IPS-18c (cell line): ENCODE data around the gene KIF13A.
"Not testable (repeated sequence)": the region's sequence is repeated elsewhere in the genome, so short reads cannot be mapped to it uniquely, and the experiment has no call there.

Experiments
- H3K4me3 ChIP-seq: 2 replicates; pipeline ENCODE4 v1.7.0; 2013; ENCODE audit warnings: low read depth, mild to moderate bottlenecking, low read length, moderate library complexity; ENCODE audit not compliant: insufficient read depth
- H3K9me3 ChIP-seq: one replicate; pipeline ENCODE4 v1.6.1; 2013; ENCODE audit warnings: mild to moderate bottlenecking, low read length, moderate library complexity; ENCODE audit not compliant: control insufficient read depth, insufficient read depth

KIF13A gene

DNA sequence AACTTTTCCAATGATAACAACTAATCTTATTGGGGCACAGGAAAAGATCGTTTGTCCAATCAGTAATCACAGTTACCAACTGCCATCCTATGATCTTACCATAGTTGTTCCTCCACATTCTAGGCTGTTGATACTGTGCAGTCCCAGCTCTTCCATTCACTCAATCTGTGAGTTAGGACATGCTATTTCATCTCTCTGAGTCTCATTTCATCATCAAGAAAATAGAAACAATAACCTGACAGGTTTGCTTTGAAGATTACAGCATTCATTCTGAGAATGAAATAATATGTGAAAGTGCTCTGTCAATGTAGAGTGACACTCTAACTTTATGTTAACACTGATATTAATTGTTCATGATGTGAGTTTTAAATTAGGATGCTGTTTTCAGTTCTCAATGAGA is 89.8 kb downstream of the KIF13A start:
- Histone ChIP-seq H3K4me3 (no peak overlapping the region), H3K9me3 (peaks cover 6% of the 10 kb centered on the region)

DNA sequence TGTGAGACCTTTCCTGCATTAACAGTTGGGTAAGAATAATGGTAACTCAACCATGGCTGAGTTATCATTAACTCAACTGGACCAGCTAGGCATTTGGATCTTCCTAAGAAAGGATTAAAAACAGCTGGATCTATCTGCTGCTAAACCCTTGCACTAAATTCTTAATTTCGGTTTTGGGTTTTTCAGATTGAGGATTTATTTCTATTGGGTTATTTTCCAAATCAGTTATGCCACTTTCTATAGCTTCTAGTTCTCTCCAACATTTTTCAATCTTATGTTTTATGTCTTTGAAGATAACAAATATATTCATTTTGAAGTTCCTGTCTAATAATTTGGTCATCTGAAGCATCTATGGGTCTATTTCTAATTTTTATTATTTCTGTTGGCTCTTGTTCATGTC is 92.5 kb downstream of the KIF13A start:
- Histone ChIP-seq H3K4me3 (no peak overlapping the region), H3K9me3 (peaks cover 6% of the 10 kb centered on the region)

GRCh38 chr6:17894191-17894590 is 93.2 kb downstream of the KIF13A start:
- Histone ChIP-seq H3K9me3 (peaks cover 6% of the 10 kb centered on the region), H3K4me3 (no peak overlapping the region)

DNA sequence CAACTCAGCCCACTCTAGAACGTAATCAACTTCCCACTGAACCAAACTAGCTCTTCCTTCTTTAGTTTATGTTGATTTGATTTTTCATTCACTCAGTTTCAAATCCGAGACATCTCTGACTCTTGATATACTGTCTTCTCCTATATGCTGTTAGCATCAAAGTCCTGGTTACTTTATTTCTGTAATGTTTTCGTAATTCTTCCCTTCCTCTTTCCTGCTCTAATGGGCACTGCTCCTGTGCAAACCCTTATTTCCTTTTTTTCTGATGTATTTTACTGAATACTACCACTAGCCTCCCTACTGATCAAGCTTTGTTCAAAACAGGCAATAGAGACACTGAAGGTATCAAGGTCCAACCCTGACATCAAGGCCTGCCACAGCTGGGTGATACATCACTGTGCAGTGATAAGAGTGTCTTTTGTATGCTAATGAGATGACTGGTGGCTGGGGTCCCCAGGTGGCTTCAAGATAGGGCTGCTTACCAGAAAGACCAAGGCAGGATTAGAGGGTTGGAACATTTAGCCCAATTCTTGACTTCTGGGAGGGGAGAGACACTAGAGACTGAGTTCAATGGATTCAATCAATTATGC is 95.2 kb downstream of the KIF13A start:
- H3K9me3 ChIP-seq = peaks cover 6% of the 10 kb centered on the region

DNA sequence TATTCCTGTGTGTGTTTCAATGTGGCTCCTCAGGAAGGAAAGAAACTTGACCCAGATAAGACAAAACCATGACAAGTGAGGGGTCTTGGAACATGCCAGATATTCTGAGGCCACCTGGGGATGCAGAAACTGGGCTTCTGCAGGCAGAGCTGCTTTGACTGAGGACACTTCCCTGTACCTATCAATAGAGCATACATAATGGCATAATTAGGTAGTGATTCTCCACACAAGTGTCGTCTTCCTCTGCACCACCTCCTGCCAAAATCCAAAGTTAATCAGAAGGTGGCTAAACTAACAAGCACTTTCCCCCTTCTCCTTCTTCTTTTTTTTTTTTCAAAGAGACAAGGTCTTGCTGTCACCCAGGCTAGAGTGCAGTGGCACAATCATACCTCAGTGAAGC is 97.1 kb downstream of the KIF13A start:
- H3K4me3 ChIP-seq = no peak overlapping the region
- peaks cover 3% of the 10 kb centered on the region for H3K9me3 ChIP-seq

More for the DNA sequence above, 95.2 kb downstream of the KIF13A start:
- H3K4me3 ChIP-seq = no peak overlapping the region

DNA sequence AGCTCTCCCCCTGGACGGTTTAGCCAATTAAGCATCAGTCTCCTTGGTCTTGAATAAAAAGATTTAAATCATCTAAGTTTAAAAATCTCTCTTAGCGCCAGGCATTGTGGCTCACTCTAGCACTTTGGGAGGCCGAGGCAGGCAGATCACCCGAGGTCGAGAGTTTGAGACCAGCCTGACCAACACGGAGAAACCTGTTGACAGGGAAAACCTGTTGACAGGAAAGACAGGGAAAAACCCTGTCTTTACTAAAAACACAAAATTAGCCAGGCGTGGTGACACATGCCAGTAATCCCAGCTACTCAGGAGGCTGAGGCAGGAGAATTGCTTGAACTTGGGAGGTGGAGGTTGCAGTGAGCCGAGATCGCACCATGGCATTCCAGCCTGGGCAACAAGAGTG is 97.7 kb downstream of the KIF13A start:
- H3K4me3 ChIP-seq, H3K9me3 ChIP-seq: not testable (repeated sequence)

- no peak overlapping the region for H3K4me3 ChIP-seq
- no peaks in the 10 kb centered on the region for H3K9me3 ChIP-seq
These were observed 100.5 kb downstream of the KIF13A start for GRCh38 chr6:17886891-17887290.

DNA sequence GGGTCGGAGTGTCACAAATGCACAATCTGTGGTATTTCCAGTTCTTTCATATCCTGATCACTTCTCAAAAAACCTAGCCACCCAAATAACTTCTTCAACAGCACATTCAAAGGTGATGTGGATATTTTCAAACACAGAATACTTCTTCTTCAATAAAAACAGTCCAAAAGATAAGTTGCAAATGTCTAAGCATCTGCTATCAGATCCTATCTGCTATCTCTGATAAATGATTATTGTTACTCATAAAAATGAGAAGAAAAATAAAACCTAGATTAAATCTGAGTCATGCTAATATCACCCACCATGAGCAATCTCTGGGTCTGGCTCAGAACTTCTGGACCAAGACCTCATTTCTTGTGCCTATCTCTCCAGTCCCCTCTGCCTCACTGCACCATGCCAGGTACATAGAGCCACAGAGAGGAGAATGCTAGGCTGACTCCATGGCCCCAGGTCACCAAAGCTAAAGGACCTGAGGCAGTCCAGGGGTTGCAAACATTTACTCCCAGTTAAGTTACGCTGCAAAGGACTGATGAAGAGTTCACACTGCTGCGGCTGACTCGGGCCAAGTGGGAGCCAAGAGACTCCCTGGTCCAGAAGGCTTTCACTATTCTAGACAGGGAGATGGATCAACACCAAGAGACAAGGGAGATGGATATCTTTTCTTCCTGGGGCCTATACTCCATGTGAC is 101.4 kb downstream of the KIF13A start:
- Histone ChIP-seq H3K4me3 (no peak overlapping the region), H3K9me3 (no peaks in the 10 kb centered on the region)

- no peak overlapping the region for H3K4me3 ChIP-seq
- no peaks in the 10 kb centered on the region for H3K9me3 ChIP-seq
These were observed 102.6 kb downstream of the KIF13A start for GRCh38 chr6:17884498-17885478.

- no peak overlapping the region for H3K4me3 ChIP-seq
- no peaks in the 10 kb centered on the region for H3K9me3 ChIP-seq
These were observed 103.6 kb downstream of the KIF13A start for GRCh38 chr6:17883665-17884497.

- H3K4me3 ChIP-seq = no peak overlapping the region
These were observed 106.2 kb downstream of the KIF13A start for GRCh38 chr6:17881085-17881858.

DNA sequence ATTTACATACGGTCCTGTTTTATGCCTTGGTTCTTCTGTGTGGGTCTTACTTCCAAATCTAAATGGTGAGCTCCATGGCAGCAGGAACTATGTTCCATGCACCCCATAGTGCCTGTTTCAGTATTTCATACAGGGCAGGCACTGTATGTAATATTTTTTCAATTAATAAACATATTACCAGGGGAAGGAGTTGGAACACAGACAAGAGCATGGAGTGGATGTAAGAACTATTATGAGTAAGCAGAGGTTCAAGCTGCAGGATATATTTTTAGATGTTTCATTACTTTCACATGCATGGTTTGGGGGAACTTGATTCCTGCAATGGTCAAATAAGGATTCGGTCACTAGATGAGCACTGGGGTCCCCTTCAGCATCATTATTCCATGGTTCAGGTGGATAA is 108.3 kb downstream of the KIF13A start:
- no peak overlapping the region for H3K4me3 ChIP-seq
- no peaks in the 10 kb centered on the region for H3K9me3 ChIP-seq

More at GRCh38 chr6:17881085-17881858, 106.2 kb downstream of the KIF13A start:
- H3K9me3 ChIP-seq = no peaks in the 10 kb centered on the region

- no peak overlapping the region for H3K4me3 ChIP-seq
These were observed 108.7 kb downstream of the KIF13A start for GRCh38 chr6:17878734-17879133.

DNA sequence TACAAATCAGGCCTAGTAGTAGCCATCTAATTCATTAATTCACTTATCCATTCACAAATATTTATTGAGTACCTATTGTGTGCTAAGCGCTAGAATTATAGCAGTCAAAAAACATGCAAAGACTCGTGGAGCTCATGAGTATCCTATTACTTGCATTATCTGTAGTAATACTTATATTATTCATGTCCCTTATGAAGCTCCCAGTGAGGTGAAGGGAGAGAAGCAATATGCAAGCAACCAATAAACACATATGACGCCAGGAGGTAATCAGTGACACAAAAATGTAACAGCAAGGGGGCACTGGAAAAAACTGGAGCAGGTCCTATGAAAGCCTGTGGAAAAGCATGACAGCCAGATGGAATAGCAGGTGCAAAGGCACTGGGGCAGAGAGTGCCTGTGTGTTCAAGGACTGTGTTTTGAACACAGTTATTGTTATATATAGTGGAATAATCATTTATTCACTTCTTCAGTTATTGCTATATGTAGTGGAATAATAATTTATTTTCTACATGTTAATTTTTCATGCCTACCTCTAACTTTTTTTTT is 109.5 kb downstream of the KIF13A start:
- no peak overlapping the region for H3K4me3 ChIP-seq
- no peaks in the 10 kb centered on the region for H3K9me3 ChIP-seq

More at GRCh38 chr6:17878734-17879133, 108.7 kb downstream of the KIF13A start:
- H3K9me3 ChIP-seq = no peaks in the 10 kb centered on the region

DNA sequence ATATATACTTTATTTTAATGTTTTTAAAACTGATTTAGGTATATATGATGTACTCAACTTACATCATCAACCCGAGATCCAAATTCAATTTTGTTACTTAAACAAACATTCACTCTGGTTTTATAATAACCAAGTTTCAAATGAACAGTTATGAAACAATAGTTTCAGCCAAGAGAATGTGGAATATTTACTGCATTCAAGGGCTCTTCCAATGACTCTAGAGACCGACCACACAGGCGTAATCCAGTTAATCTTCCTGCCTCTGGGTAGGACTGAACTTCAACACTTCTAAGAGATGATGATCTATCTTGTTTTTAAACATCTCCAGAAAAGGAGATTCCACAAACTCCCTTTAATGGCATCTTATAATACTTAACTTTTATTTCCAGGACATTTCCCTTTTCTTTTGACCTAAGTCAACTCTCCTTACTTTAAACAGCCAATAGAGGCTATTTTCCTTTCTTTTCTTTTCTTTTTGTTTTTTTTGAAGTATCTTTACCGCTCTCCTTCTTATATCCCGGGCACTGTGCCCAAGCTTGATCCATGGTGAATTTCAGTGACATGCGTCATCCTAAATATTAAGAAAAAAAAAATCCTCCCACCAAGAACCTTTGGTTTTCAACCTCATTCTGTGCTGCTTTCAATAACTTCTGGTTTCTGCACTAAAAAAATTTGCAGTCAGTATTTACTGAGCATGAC is 110.1 kb downstream of the KIF13A start:
- no peak overlapping the region for H3K4me3 ChIP-seq
- H3K9me3 ChIP-seq = no peaks in the 10 kb centered on the region

DNA sequence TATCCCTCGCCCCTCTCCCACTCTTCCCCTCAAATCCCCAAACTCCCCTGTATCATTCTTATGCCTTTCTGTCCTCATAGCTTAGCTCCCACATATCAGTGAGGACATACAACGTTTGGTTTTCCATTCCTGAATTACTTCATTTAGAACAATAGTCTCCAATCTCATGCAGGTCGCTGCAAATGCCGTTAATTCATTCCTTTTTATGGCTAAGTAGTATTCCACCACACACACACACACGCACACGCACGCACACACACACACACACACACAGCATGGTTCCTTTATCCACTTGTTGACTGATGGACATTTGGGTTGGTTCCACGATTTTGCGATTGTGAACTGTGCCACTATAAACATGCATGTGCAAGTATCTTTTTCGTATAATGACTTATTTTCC is 112.7 kb downstream of the KIF13A start:
- H3K9me3 ChIP-seq = no peaks in the 10 kb centered on the region
- H3K4me3 ChIP-seq = no peak overlapping the region
